ENCODE measurements around the gene TMPRSS13. TPM values are rescaled to one million over a fixed set of nuclear protein-coding genes. Genes with fewer than 3 reads are reported as not detected.

TMPRSS13 gene
- total RNA-seq, 4 donors from 2014 or later = 0.27 to 0.79 TPM; not detected in 2

DNA sequence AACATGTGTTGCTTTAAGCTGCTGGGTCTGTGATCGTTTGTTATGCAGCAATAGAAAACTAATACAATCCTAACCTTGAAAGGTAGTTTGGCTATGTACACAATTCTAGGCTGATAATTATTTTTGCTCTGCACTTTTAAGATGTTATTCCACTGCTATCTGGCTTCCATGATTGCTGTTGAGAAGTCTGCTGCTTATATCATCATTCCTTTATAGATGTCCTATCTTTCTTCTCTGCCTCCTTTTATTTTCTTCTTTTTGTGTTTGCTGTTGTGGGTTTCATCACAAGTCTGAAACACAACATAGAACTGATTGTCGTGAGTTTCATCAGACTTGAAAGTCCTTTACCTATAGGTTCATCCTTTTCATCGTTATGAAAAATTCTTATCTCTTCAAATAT, 76.9 kb downstream of the TMPRSS13 start:
- H3K9me3 ChIP-seq = no peaks in the 10 kb centered on the region
- no peak for DNase-seq
- 62 to 67% methylated on average over 3 of the region's 3 CpGs for WGBS, 2 donors (ENCODE audit: low coverage in 1 of 2)
- H3K27ac ChIP-seq = peak overlapping the region in 1 of 4 donors; percentile 36
- in situ Hi-C loops (cut with MboI; ENCODE audit: low pct_ligation_motif_present in 1 of 4, low pct_unique_long_range_greater_than_20kb in 1 of 4, low sequenced_read_pairs in 3 of 4) = loop anchor here in 1 of 4 donors (10.0 kb wide), 1 partner anchor 202 kb away; no protein-coding TSS in a partner anchor
- TF ChIP-seq EP300 (IDR thresholded peaks at IDR 0.05; ENCODE audit: low read depth) (no peak), POLR2A (IDR thresholded peaks at IDR 0.05) (no peak), POLR2AphosphoS5 (IDR thresholded peaks at IDR 0.05) (no peak)
- TF ChIP-seq, protein P1, sequence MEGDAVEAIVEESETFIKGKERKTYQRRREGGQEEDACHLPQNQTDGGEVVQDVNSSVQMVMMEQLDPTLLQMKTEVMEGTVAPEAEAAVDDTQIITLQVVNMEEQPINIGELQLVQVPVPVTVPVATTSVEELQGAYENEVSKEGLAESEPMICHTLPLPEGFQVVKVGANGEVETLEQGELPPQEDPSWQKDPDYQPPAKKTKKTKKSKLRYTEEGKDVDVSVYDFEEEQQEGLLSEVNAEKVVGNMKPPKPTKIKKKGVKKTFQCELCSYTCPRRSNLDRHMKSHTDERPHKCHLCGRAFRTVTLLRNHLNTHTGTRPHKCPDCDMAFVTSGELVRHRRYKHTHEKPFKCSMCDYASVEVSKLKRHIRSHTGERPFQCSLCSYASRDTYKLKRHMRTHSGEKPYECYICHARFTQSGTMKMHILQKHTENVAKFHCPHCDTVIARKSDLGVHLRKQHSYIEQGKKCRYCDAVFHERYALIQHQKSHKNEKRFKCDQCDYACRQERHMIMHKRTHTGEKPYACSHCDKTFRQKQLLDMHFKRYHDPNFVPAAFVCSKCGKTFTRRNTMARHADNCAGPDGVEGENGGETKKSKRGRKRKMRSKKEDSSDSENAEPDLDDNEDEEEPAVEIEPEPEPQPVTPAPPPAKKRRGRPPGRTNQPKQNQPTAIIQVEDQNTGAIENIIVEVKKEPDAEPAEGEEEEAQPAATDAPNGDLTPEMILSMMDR (IDR thresholded peaks at IDR 0.05) = no peak
- intact Hi-C loops (cut with DNase I; ENCODE audit: low total_unique reads) = no loop called here
- peaks cover 0 to 13% (median 2%) of the 10 kb centered on the region in 4 donors for H3K4me1 ChIP-seq
- no peaks in the 10 kb centered on the region for H3K36me3 ChIP-seq
- no peak overlapping the region for H3K4me3 ChIP-seq
- H3K27me3 ChIP-seq = no peaks in the 10 kb centered on the region

DNA sequence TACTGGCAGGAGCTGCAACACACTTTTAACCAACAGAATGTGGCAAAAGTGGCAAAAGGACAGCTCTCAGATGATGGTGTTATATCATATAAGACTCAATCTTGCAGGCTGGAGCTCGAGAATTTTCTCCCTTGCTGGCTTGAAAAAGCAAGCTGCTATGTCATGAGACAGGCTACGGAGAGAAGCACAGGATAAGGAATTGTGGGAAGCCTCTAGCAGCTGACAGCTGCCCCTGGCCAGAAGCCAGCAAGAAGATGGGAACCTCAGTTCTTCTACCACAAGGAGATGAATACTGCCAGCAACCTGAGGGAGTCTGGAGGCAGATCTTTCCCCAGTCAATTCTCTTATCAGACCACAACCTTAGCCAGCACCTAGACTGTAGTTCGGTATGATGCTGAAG, 77.3 kb downstream of the TMPRSS13 start:
- H3K27ac ChIP-seq = peak overlapping the region; percentile 35 to 59 (median 39)
- TF ChIP-seq POLR2AphosphoS5 (IDR thresholded peaks at IDR 0.05) (no peak), POLR2A (IDR thresholded peaks at IDR 0.05) (no peak)
- TF ChIP-seq, protein P1 (IDR thresholded peaks at IDR 0.05) = no peak
- WGBS, 2 donors (ENCODE audit: low coverage in 1 of 2) = 57 to 67% methylated on average over 2 to 3 of the region's 3 CpGs
- no peaks in the 10 kb centered on the region for H3K27me3 ChIP-seq
- H3K9me3 ChIP-seq = no peaks in the 10 kb centered on the region
- no peak overlapping the region for H3K4me3 ChIP-seq
- intact Hi-C loops (cut with DNase I; ENCODE audit: low total_unique reads) = no loop called here
- in situ Hi-C loops (cut with MboI; ENCODE audit: low pct_ligation_motif_present in 1 of 4, low pct_unique_long_range_greater_than_20kb in 1 of 4, low sequenced_read_pairs in 3 of 4) = loop anchor here in 1 of 4 donors (10.0 kb wide), 1 partner anchor 203 kb away; no protein-coding TSS in a partner anchor
- H3K36me3 ChIP-seq = no peaks in the 10 kb centered on the region
- H3K4me1 ChIP-seq = peaks cover 0 to 13% (median 2%) of the 10 kb centered on the region in 4 donors
- no peak for DNase-seq

DNA sequence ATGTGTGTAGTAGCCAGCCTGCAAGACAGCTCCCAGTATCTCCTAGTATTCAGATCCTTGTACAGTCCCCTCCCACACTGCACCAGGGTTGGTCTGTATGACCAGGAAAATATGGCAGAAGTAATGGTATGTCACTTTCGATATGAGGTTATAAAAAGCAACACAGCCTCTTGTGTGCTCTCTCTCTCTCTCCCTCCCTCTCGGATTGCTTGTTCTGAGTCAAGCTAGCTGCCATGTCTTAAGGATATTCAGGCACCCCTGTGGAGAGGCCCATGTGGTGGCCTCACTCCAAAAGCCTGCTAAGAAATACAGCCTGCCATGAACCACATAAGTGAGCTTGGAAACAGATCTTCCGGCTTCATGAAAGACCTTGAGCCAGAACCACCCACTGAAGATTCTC, 78.1 kb downstream of the TMPRSS13 start:
- Histone ChIP-seq H3K27ac (peak overlapping the region; percentile 35 to 59 (median 39)), H3K4me1 (peaks cover 0 to 13% (median 2%) of the 10 kb centered on the region in 4 donors), H3K36me3 (no peaks in the 10 kb centered on the region), H3K4me3 (no peak overlapping the region), H3K9me3 (no peaks in the 10 kb centered on the region), H3K27me3 (no peaks in the 10 kb centered on the region)
- TF ChIP-seq EP300 (IDR thresholded peaks at IDR 0.05; ENCODE audit: low read depth) = no peak
- no peak for TF ChIP-seq POLR2AphosphoS5 (IDR thresholded peaks at IDR 0.05)
- TF ChIP-seq POLR2A (IDR thresholded peaks at IDR 0.05) = no peak
- TF ChIP-seq, protein P1 (IDR thresholded peaks at IDR 0.05) = no peak
- in situ Hi-C loops (cut with MboI; ENCODE audit: low pct_ligation_motif_present in 1 of 4, low pct_unique_long_range_greater_than_20kb in 1 of 4, low sequenced_read_pairs in 3 of 4) = loop anchor here in 1 of 4 donors (10.0 kb wide), 1 partner anchor 204 kb away; no protein-coding TSS in a partner anchor
- 20 to 46% methylated on average over 1 to 3 of the region's 3 CpGs for WGBS, 2 donors (ENCODE audit: low coverage in 1 of 2)
- intact Hi-C loops (cut with DNase I; ENCODE audit: low total_unique reads) = no loop called here
- no peak for DNase-seq

Other genes starting within 250 kb of the TMPRSS13 start
- gene DSCAML1, start 132.2 kb downstream of the TMPRSS13 start, total RNA-seq = 1 to 10 TPM; 2.9 to 5.8 (median 3.3) TPM
- 1 to 10 TPM in 2 of 4 donors, under 1 TPM in 1, not detected in 1; 0.64 to 1.2 (median 1.1) TPM for gene FXYD2, start 104.7 kb downstream of the TMPRSS13 start, total RNA-seq
- gene FXYD6, start 52.7 kb downstream of the TMPRSS13 start, total RNA-seq = 10 to 100 TPM; 29.2 to 62.5 (median 46.0) TPM
- 10 to 100 TPM in 3 of 4 donors, 1 to 10 TPM in 1; 2.8 to 25.4 (median 18.4) TPM for gene IL10RA, start 57.0 kb upstream of the TMPRSS13 start, total RNA-seq
- gene TMPRSS4, start 147.7 kb upstream of the TMPRSS13 start, total RNA-seq = 100 to 1,000 TPM; 224 to 423 (median 248) TPM
- not detected for gene SMIM35, start 157.6 kb upstream of the TMPRSS13 start, total RNA-seq
- gene SCN4B, start 223.4 kb upstream of the TMPRSS13 start, total RNA-seq = 1 to 10 TPM in 1 of 4 donors, under 1 TPM in 2, not detected in 1; 0.41 to 1.1 (median 0.75) TPM
- under 1 TPM in 2 of 4 donors, not detected in 2; 0.14 to 0.37 TPM for gene SCN2B, start 247.2 kb upstream of the TMPRSS13 start, total RNA-seq

Data from transverse colon (tissue), 4 donors.